Cerebellar cortex (tissue), 1 donor: ENCODE measurements around the gene MYOF.
"Not testable (repeated sequence)": the region's sequence is repeated elsewhere in the genome, so short reads cannot be mapped to it uniquely, and the experiment has no call there.

ENCODE experiments used
- DNase-seq: peaks from one replicate; pipeline ENCODE4 v3.0.0-alpha.2; 2015; ENCODE audit warnings: low spot score

The MYOF gene

GRCh38 chr10:93481637-93482144, 443 bp downstream of the MYOF start:
- DNase-seq, result no peak

- no peak for DNase-seq
These were observed 3.3 kb downstream of the MYOF start for GRCh38 chr10:93478873-93479272.

GRCh38 chr10:93476756-93477155, 5.4 kb downstream of the MYOF start:
- no peak for DNase-seq

- no peak for DNase-seq
These were observed 6.3 kb downstream of the MYOF start for GRCh38 chr10:93475871-93476270.

GRCh38 chr10:93475227-93475626, 6.9 kb downstream of the MYOF start:
- no peak for DNase-seq

GRCh38 chr10:93473804-93474472, 8.2 kb downstream of the MYOF start:
- DNase-seq, result no peak

- DNase-seq, result no peak
These were observed 9.0 kb downstream of the MYOF start for GRCh38 chr10:93473161-93473560.

GRCh38 chr10:93471110-93471651, 11.0 kb downstream of the MYOF start:
- DNase-seq, result no peak

GRCh38 chr10:93469454-93469853, 12.7 kb downstream of the MYOF start:
- DNase-seq, result no peak

- DNase-seq, result no peak
These were observed 13.5 kb downstream of the MYOF start for GRCh38 chr10:93468461-93469213.

GRCh38 chr10:93467635-93468034, 14.5 kb downstream of the MYOF start:
- DNase-seq, result not testable (repeated sequence)

- peak; percentile 50 for DNase-seq
These were observed 16.1 kb downstream of the MYOF start for GRCh38 chr10:93465806-93466675.

GRCh38 chr10:93464776-93465388, 17.3 kb downstream of the MYOF start:
- no peak for DNase-seq

- DNase-seq, result no peak
These were observed 18.2 kb downstream of the MYOF start for GRCh38 chr10:93463723-93464476.

GRCh38 chr10:93462881-93463280, 19.3 kb downstream of the MYOF start:
- DNase-seq, result no peak

- no peak for DNase-seq
These were observed 19.8 kb downstream of the MYOF start for GRCh38 chr10:93462371-93462770.

- no peak for DNase-seq
These were observed 20.3 kb downstream of the MYOF start for GRCh38 chr10:93461807-93462178.

- DNase-seq, result no peak
These were observed 20.9 kb downstream of the MYOF start for GRCh38 chr10:93461109-93461806.

- no peak for DNase-seq
These were observed 22.7 kb downstream of the MYOF start for GRCh38 chr10:93459466-93459865.

- peak; percentile 90 for DNase-seq
These were observed 23.3 kb downstream of the MYOF start for GRCh38 chr10:93458821-93459257.
